ENCODE results near the gene SKIC8. TPM values are rescaled to one million over a fixed set of nuclear protein-coding genes. Genes with fewer than 3 reads are reported as not detected.

The SKIC8 gene
- total RNA-seq, 1 experiment from 2014 or later: 44.5 TPM

DNA sequence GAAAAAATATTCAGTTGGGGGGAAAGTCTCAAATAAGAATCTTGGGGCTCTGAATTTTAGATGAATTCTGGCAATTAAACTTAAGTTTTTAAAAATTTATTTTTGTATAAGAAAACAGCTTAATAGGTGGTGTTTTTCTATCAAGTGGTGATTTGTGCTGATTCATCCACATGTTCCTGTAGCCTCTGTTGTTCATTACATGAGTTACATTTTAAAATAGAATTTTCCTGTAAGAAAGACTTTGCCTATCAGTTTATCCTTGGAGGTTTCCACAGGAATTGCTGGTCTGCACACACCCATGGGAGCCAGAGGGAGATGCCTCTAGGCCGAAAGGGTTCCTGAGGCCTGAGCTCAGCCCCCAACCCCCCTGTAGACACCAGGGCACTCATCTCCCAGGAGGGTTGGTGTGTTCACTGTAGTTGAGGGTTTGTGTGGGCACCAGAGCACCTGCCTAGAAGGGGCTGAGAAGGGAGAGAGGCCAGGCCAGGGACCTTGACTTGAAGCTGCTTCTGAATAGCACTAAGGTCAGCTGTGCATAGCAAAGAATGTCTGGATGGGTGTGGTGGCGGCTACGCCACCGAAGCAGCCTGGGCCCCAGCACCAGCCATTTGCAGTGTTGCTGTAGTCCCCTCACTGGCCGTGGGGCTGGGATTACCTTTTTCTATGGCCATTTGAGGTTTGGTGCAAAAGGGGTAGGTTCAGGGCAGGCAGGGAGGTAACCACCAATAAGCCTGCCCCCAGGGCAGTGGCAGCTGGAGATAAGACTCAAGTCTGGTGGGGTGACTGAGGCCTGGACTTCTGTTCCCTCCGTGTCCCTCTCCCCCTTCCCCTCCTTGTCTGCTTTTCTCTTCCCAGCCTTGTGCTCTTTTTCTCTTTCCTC is 23.1 kb downstream of the SKIC8 start:
- Histone ChIP-seq H2AFZ (no peak overlapping the region), H3K9me3 (ENCODE audit: insufficient read depth, low read depth) (no peaks in the 10 kb centered on the region), H3K4me1 (replicated peaks; ENCODE audit: insufficient read depth) (no peaks in the 10 kb centered on the region), H3K79me2 (ENCODE audit: low read depth) (no peaks in the 10 kb centered on the region), H3K9me2 (ENCODE audit: insufficient read depth) (no peaks in the 10 kb centered on the region), H3K36me3 (ENCODE audit: low read depth) (no peaks in the 10 kb centered on the region), H3K4me2 (no peak overlapping the region), H3K27me3 (ENCODE audit: insufficient read depth, low read depth) (no peaks in the 10 kb centered on the region), H3K27ac (no peak overlapping the region), H3F3A (ENCODE audit: insufficient read depth, low read depth) (no peaks in the 10 kb centered on the region), H3K4me3 (no peak overlapping the region), H4K20me1 (ENCODE audit: insufficient read depth) (no peaks in the 10 kb centered on the region)
- POLR2A ChIA-PET (ENCODE audit: unreplicated experiment): interaction anchor here (0.6 kb wide), 1 partner anchor 34 kb away, joined by 10 read pairs; no protein-coding TSS in a partner anchor
- intact Hi-C loops (cut with micrococcal nuclease; ENCODE audit: unreplicated experiment): no loop called here
- CTCF ChIA-PET: no interaction called here
- BruUV-seq (replicated peaks): no TSS peak
- TF ChIP-seq EZH2 (IDR thresholded peaks at IDR 0.05; ENCODE audit: low read depth): no peak
- TF ChIP-seq, protein P1, sequence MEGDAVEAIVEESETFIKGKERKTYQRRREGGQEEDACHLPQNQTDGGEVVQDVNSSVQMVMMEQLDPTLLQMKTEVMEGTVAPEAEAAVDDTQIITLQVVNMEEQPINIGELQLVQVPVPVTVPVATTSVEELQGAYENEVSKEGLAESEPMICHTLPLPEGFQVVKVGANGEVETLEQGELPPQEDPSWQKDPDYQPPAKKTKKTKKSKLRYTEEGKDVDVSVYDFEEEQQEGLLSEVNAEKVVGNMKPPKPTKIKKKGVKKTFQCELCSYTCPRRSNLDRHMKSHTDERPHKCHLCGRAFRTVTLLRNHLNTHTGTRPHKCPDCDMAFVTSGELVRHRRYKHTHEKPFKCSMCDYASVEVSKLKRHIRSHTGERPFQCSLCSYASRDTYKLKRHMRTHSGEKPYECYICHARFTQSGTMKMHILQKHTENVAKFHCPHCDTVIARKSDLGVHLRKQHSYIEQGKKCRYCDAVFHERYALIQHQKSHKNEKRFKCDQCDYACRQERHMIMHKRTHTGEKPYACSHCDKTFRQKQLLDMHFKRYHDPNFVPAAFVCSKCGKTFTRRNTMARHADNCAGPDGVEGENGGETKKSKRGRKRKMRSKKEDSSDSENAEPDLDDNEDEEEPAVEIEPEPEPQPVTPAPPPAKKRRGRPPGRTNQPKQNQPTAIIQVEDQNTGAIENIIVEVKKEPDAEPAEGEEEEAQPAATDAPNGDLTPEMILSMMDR (conservative IDR thresholded peaks at IDR 0.05): no peak
- DNase-seq: no peak

DNA sequence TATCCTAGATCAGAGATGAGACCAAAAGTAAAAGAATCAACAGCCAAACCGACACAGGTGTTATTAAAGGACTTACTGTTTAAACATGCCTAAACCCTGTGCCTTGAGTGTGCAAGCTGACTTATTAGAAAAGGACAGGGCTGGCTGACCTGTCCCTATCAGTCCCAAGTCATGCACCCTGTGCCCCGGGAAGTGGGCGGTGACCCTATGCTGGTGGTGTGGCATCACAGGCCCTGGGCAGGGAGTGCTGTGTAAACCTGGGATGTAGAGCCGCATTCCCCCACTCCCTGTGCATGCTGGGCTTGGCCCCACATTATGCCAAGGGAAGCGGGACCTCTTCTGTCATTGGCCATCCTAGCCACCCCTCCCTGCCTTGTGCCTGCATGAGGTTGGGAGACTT is 24.4 kb downstream of the SKIC8 start:
- no peaks in the 10 kb centered on the region for H3K9me3 ChIP-seq (ENCODE audit: insufficient read depth, low read depth)
- H4K20me1 ChIP-seq (ENCODE audit: insufficient read depth): no peaks in the 10 kb centered on the region
- intact Hi-C loops (cut with micrococcal nuclease; ENCODE audit: unreplicated experiment): no loop called here
- no peaks in the 10 kb centered on the region for H3F3A ChIP-seq (ENCODE audit: insufficient read depth, low read depth)
- no peak overlapping the region for H3K4me3 ChIP-seq
- no peaks in the 10 kb centered on the region for H3K9me2 ChIP-seq (ENCODE audit: insufficient read depth)
- POLR2A ChIA-PET (ENCODE audit: unreplicated experiment): no interaction called here
- no peak overlapping the region for H2AFZ ChIP-seq
- DNase-seq: no peak
- CTCF ChIA-PET: interaction anchor here (0.7 kb wide), 1 partner anchor 33 kb away, joined by 4 read pairs; no protein-coding TSS in a partner anchor
- BruUV-seq (replicated peaks): no TSS peak
- H3K27me3 ChIP-seq (ENCODE audit: insufficient read depth, low read depth): no peaks in the 10 kb centered on the region
- no peak for TF ChIP-seq EZH2 (IDR thresholded peaks at IDR 0.05; ENCODE audit: low read depth)
- TF ChIP-seq, protein P1 (conservative IDR thresholded peaks at IDR 0.05): no peak
- no peaks in the 10 kb centered on the region for H3K36me3 ChIP-seq (ENCODE audit: low read depth)
- no peak overlapping the region for H3K27ac ChIP-seq
- H3K4me2 ChIP-seq: no peak overlapping the region
- no peaks in the 10 kb centered on the region for H3K79me2 ChIP-seq (ENCODE audit: low read depth)
- H3K4me1 ChIP-seq (replicated peaks; ENCODE audit: insufficient read depth): no peaks in the 10 kb centered on the region

DNA sequence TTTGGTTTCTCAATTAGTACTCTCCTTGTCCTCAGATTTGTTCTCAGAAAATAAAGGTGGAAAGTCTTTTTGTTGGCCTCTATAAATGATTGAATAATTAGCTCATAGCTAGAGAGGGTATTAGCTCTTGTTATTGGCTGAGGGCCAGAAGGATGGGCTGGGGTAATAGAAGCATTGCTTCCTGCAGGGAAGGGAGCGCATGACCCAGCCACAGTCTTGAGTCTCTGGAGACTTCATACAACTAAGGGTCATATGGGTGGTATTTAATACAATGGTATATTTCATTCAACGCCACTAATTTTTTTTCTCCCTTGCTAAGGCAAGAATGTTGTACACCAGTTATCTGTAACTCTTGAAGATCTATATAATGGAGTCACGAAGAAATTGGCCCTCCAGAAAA is 26.6 kb downstream of the SKIC8 start:
- Histone ChIP-seq H3K4me3 (no peak overlapping the region), H3F3A (ENCODE audit: insufficient read depth, low read depth) (no peaks in the 10 kb centered on the region), H3K36me3 (ENCODE audit: low read depth) (no peaks in the 10 kb centered on the region), H3K4me1 (replicated peaks; ENCODE audit: insufficient read depth) (no peaks in the 10 kb centered on the region), H3K9me3 (ENCODE audit: insufficient read depth, low read depth) (no peaks in the 10 kb centered on the region), H3K9me2 (ENCODE audit: insufficient read depth) (no peaks in the 10 kb centered on the region), H3K79me2 (ENCODE audit: low read depth) (no peaks in the 10 kb centered on the region), H3K27ac (no peak overlapping the region), H2AFZ (no peak overlapping the region), H4K20me1 (ENCODE audit: insufficient read depth) (no peaks in the 10 kb centered on the region), H3K27me3 (ENCODE audit: insufficient read depth, low read depth) (no peaks in the 10 kb centered on the region), H3K4me2 (no peak overlapping the region)
- no peak for DNase-seq
- no TSS peak for BruUV-seq (replicated peaks)
- CTCF ChIA-PET: no interaction called here
- POLR2A ChIA-PET (ENCODE audit: unreplicated experiment): no interaction called here
- intact Hi-C loops (cut with micrococcal nuclease; ENCODE audit: unreplicated experiment): no loop called here
- TF ChIP-seq, protein P1 (conservative IDR thresholded peaks at IDR 0.05): no peak
- TF ChIP-seq EZH2 (IDR thresholded peaks at IDR 0.05; ENCODE audit: low read depth): no peak
